Skeletal muscle tissue (tissue), 4 donors: Measurements from ENCODE around the gene ECE1. TPM values are rescaled to one million over a fixed set of nuclear protein-coding genes. Genes with fewer than 3 reads are reported as not detected.
A peak's percentile ranks its signal among the peaks of the same experiment; 100 is the strongest.

Source experiments
- H3K27ac ChIP-seq: one replicate; pipeline ENCODE4 v1.7.0; 2013; ENCODE audit warnings: mild to moderate bottlenecking, low read depth, low read length, inconsistent platforms
- H3K27me3 ChIP-seq, 3 donors: one replicate each; pipeline ENCODE4 v1.7.0; 2013; ENCODE audit warnings: low read length in 3 of 3; ENCODE audit not compliant: control insufficient read depth in 3 of 3, insufficient read depth in 3 of 3
- H3K36me3 ChIP-seq, 3 donors: one replicate each; pipeline ENCODE4 v1.7.0; 2013; ENCODE audit warnings: low read length in 3 of 3; ENCODE audit not compliant: control insufficient read depth in 3 of 3, insufficient read depth in 3 of 3
- H3K4me1 ChIP-seq, 3 donors: one replicate each; pipeline ENCODE4 v1.7.0; 2013; ENCODE audit warnings: low read length in 3 of 3, mild to moderate bottlenecking in 3 of 3; ENCODE audit not compliant: control insufficient read depth in 3 of 3, insufficient read depth in 3 of 3
- H3K4me3 ChIP-seq, 3 donors: one replicate each; pipeline ENCODE4 v1.7.0; 2013; ENCODE audit warnings: low read length in 3 of 3
- H3K9ac ChIP-seq, 3 donors: one replicate each; pipeline ENCODE4 v1.7.0; 2013; ENCODE audit warnings: low read length in 3 of 3, mild to moderate bottlenecking in 3 of 3, moderate library complexity in 2 of 3, low read depth in 1 of 3
- H3K9me3 ChIP-seq, 3 donors: one replicate each; pipeline ENCODE4 v1.7.0; 2013; ENCODE audit warnings: low read length in 3 of 3; ENCODE audit not compliant: control insufficient read depth in 3 of 3
- total RNA-seq: library from RNA; depleted of rRNA; stranded (reverse); fragments of >200 nt; gene quantifications from one replicate; pipeline ENCODE4 v1.2.3, GENCODE V29; 2014
- donor health status: Osteomylitis.

The ECE1 gene
- total RNA-seq, 1 donor from 2014 or later, result 25.6 TPM

GRCh38 chr1:21325731-21326387 lies 35.6 kb upstream of the ECE1 start:
- Histone ChIP-seq H3K27ac (peak overlapping the region; percentile 66), H3K4me1 (peaks cover 49 to 59% (median 56%) of the 10 kb centered on the region in 3 donors), H3K27me3 (peaks cover 0 to 5% (median 0%) of the 10 kb centered on the region in 3 donors), H3K4me3 (no peak overlapping the region), H3K36me3 (no peaks in the 10 kb centered on the region), H3K9ac (peak overlapping the region in 1 of 3 donors; percentile 16), H3K9me3 (no peaks in the 10 kb centered on the region)

- H3K27ac ChIP-seq, result peak overlapping the region; percentile 66
- H3K9ac ChIP-seq, result peak overlapping the region in 1 of 3 donors; percentile 19
- H3K36me3 ChIP-seq, result no peaks in the 10 kb centered on the region
- peaks cover 53 to 65% (median 55%) of the 10 kb centered on the region in 3 donors for H3K4me1 ChIP-seq
- H3K4me3 ChIP-seq, result peak overlapping the region in 1 of 3 donors; percentile 22
- no peaks in the 10 kb centered on the region for H3K9me3 ChIP-seq
- H3K27me3 ChIP-seq, result peaks cover 0 to 10% (median 0%) of the 10 kb centered on the region in 3 donors
Observed at GRCh38 chr1:21325231-21325718, 35.0 kb upstream of the ECE1 start.

GRCh38 chr1:21324368-21325141 lies 34.3 kb upstream of the ECE1 start:
- H3K27ac ChIP-seq, result peak overlapping the region; percentile 66
- no peaks in the 10 kb centered on the region for H3K9me3 ChIP-seq
- peak overlapping the region in 1 of 3 donors; percentile 22 for H3K4me3 ChIP-seq
- peaks cover 57 to 64% (median 60%) of the 10 kb centered on the region in 3 donors for H3K4me1 ChIP-seq
- peak overlapping the region in 2 of 3 donors; percentile 3 to 50 for H3K9ac ChIP-seq
- peaks cover 0 to 14% (median 1%) of the 10 kb centered on the region in 3 donors for H3K27me3 ChIP-seq
- no peaks in the 10 kb centered on the region for H3K36me3 ChIP-seq

- Histone ChIP-seq H3K27ac (peak overlapping the region; percentile 25), H3K36me3 (no peaks in the 10 kb centered on the region), H3K27me3 (peaks cover 0 to 23% (median 4%) of the 10 kb centered on the region in 3 donors), H3K4me3 (no peak overlapping the region), H3K9me3 (no peaks in the 10 kb centered on the region), H3K9ac (no peak overlapping the region), H3K4me1 (peaks cover 66 to 73% (median 68%) of the 10 kb centered on the region in 3 donors)
Observed at GRCh38 chr1:21323091-21323490, 32.8 kb upstream of the ECE1 start.

GRCh38 chr1:21322681-21323016 lies 32.4 kb upstream of the ECE1 start:
- H3K4me3 ChIP-seq, result no peak overlapping the region
- no peaks in the 10 kb centered on the region for H3K9me3 ChIP-seq
- peaks cover 0 to 26% (median 4%) of the 10 kb centered on the region in 3 donors for H3K27me3 ChIP-seq
- no peaks in the 10 kb centered on the region for H3K36me3 ChIP-seq
- peak overlapping the region in 1 of 3 donors; percentile 25 for H3K9ac ChIP-seq
- peaks cover 69 to 76% (median 72%) of the 10 kb centered on the region in 3 donors for H3K4me1 ChIP-seq
- H3K27ac ChIP-seq, result peak overlapping the region; percentile 25

- Histone ChIP-seq H3K36me3 (no peaks in the 10 kb centered on the region), H3K9ac (peak overlapping the region in 1 of 3 donors; percentile 25), H3K4me1 (peaks cover 69 to 76% (median 74%) of the 10 kb centered on the region in 3 donors), H3K27me3 (peaks cover 0 to 26% (median 4%) of the 10 kb centered on the region in 3 donors), H3K27ac (peak overlapping the region; percentile 25), H3K4me3 (no peak overlapping the region), H3K9me3 (no peaks in the 10 kb centered on the region)
Observed at GRCh38 chr1:21321963-21322680, 31.9 kb upstream of the ECE1 start.

GRCh38 chr1:21320410-21321108 lies 30.3 kb upstream of the ECE1 start:
- peaks cover 0 to 21% (median 4%) of the 10 kb centered on the region in 3 donors for H3K27me3 ChIP-seq
- H3K36me3 ChIP-seq, result no peaks in the 10 kb centered on the region
- peaks cover 57 to 68% (median 65%) of the 10 kb centered on the region in 3 donors for H3K4me1 ChIP-seq
- no peaks in the 10 kb centered on the region for H3K9me3 ChIP-seq
- H3K9ac ChIP-seq, result no peak overlapping the region
- no peak overlapping the region for H3K4me3 ChIP-seq
- H3K27ac ChIP-seq, result no peak overlapping the region

- Histone ChIP-seq H3K4me1 (peaks cover 50 to 60% (median 57%) of the 10 kb centered on the region in 3 donors), H3K9me3 (no peaks in the 10 kb centered on the region), H3K9ac (peak overlapping the region in 2 of 3 donors; percentile 38 to 50), H3K4me3 (no peak overlapping the region), H3K36me3 (no peaks in the 10 kb centered on the region), H3K27ac (peak overlapping the region; percentile 79), H3K27me3 (peaks cover 0 to 21% (median 4%) of the 10 kb centered on the region in 3 donors)
Observed at GRCh38 chr1:21319447-21320407, 29.5 kb upstream of the ECE1 start.
